Measurements from ENCODE around the gene ABCA7.

DNA sequence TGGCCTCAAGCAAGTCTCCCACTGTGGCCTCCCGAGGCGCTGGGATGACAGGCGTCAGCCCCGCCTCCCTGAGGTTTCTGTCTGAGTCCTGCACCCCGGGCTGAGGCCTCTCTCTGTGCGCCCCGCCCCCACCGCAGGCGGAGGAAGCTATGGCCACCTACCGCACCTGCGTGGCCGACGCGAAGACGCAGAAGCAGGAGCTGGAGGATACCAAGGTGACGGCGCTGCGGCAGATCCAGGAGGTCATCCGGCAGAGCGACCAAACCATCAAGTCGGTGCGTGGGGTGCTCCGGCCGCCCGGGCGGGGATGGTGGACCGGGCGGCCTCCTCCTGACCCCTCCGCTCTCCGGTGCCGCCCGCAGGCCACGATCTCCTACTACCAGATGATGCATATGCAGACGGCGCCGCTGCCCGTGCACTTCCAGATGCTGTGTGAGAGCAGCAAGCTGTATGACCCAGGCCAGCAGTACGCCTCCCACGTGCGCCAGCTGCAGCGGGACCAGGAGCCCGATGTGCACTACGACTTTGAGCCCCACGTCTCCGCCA, 39.7 kb downstream of the ABCA7 start:
- TF ChIP-seq EP300 (IDR thresholded peaks at IDR 0.05; ENCODE audit: borderline replicate concordance in 1 of 2, low read depth in 2 of 2, low read length in 2 of 2) (no peak), JUND (IDR thresholded peaks at IDR 0.05; ENCODE audit: low read length) (no peak), EZH2 (IDR thresholded peaks at IDR 0.05; ENCODE audit: low read depth, low read length, severe bottlenecking) (no peak), USF2 (IDR thresholded peaks at IDR 0.05; ENCODE audit: low read length) (no peak), TAF1 (IDR thresholded peaks at IDR 0.05; ENCODE audit: low read depth, low read length) (no peak), RFX5 (IDR thresholded peaks at IDR 0.05; ENCODE audit: borderline replicate concordance, low read depth, low read length) (no peak), SP1 (IDR thresholded peaks at IDR 0.05; ENCODE audit: low read depth, low read length) (no peak), CREB1 (IDR thresholded peaks at IDR 0.05) (no peak), PHF8 (conservative IDR thresholded peaks at IDR 0.05; ENCODE audit: low read depth, low read length) (no peak), GABPA (IDR thresholded peaks at IDR 0.05; ENCODE audit: borderline replicate concordance, insufficient read depth, low read length) (no peak), RAD21 (IDR thresholded peaks at IDR 0.05 in 1 of 2, conservative IDR thresholded peaks at IDR 0.05 in 1 of 2; ENCODE audit: low read depth in 2 of 2, low read length in 2 of 2) (no peak)
- TF ChIP-seq, protein P1, sequence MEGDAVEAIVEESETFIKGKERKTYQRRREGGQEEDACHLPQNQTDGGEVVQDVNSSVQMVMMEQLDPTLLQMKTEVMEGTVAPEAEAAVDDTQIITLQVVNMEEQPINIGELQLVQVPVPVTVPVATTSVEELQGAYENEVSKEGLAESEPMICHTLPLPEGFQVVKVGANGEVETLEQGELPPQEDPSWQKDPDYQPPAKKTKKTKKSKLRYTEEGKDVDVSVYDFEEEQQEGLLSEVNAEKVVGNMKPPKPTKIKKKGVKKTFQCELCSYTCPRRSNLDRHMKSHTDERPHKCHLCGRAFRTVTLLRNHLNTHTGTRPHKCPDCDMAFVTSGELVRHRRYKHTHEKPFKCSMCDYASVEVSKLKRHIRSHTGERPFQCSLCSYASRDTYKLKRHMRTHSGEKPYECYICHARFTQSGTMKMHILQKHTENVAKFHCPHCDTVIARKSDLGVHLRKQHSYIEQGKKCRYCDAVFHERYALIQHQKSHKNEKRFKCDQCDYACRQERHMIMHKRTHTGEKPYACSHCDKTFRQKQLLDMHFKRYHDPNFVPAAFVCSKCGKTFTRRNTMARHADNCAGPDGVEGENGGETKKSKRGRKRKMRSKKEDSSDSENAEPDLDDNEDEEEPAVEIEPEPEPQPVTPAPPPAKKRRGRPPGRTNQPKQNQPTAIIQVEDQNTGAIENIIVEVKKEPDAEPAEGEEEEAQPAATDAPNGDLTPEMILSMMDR (IDR thresholded peaks at IDR 0.05; ENCODE audit: control extremely low read depth in 1 of 3, insufficient read depth in 1 of 3, low read depth in 1 of 3, low read length in 3 of 3) = peak in 1 of 3 experiments; percentile 11; a peak in 1 of 4 replicates
